ENCODE measurements around the gene AFAP1. TPM values are rescaled to one million over a fixed set of nuclear protein-coding genes. Genes with fewer than 3 reads are reported as not detected.

Gene AFAP1
- total RNA-seq, 1 experiment from 2014 or later = 94.7 TPM

DNA sequence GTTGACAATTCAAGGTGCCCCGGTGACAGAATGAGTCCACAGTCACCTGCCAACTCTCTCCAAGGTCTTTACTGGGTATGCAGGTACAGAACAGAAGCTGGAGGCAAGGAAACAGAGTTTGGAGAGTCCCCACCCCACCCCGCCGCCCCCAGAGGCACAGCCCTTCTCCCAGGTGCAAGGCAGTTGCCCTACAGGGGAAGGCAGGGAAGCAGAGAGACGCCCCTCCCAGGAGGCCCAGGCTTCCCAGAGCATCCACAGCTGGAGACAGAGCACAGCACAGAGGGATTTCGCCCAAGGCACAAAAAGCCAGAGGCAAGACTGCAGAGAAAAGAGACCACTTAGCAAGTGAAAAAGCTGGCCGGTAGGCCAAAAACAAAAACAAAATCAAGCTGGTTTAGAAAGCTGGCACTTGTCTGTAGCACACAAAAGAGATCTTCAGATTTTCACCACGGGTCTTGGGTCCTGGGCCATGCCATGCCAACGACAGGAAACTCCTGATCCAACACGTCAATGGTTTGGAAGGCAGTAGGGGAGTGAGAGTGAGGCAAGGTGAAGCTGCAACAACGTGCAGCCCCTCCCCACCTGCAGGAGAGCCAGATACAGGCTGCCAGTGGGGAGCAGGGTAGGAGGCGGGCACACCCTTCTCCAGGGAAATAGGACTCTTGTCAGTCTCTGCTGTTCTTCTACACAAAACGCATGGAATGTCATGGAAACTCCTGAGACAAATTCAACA lies 113.3 kb downstream of the AFAP1 start:
- no peak for ATAC-seq
- in situ Hi-C loops (cut with HindIII; ENCODE audit: low pct_unique_long_range_greater_than_20kb, low sequenced_read_pairs) = no loop called here
- Histone ChIP-seq H3K9me3 (ENCODE audit: control insufficient read depth, insufficient read depth, low read depth, low read length) (no peaks in the 10 kb centered on the region), H3K36me3 (ENCODE audit: control insufficient read depth, insufficient read depth, low read length) (peaks cover 33% of the 10 kb centered on the region), H3K27ac (ENCODE audit: low read length) (no peak overlapping the region), H3K4me1 (ENCODE audit: control insufficient read depth, insufficient read depth, low read length) (peaks cover 12% of the 10 kb centered on the region), H3K4me3 (ENCODE audit: low read depth in 2 of 2, low read length in 2 of 2) (no peak overlapping the region), H3K27me3 (ENCODE audit: control insufficient read depth, insufficient read depth, low read length) (no peaks in the 10 kb centered on the region)
- POLR2A ChIA-PET = no interaction called here
- intact Hi-C loops (cut with micrococcal nuclease; ENCODE audit: unreplicated experiment) = no loop called here
- TF ChIP-seq POLR2AphosphoS5 (IDR thresholded peaks at IDR 0.05; ENCODE audit: low read depth, low read length) (no peak), TCF7L2 (IDR thresholded peaks at IDR 0.05; ENCODE audit: low read depth, low read length) (no peak), SIN3A (IDR thresholded peaks at IDR 0.05; ENCODE audit: borderline replicate concordance, insufficient read depth, low read depth, low read length) (no peak)
- TF ChIP-seq, protein P1, sequence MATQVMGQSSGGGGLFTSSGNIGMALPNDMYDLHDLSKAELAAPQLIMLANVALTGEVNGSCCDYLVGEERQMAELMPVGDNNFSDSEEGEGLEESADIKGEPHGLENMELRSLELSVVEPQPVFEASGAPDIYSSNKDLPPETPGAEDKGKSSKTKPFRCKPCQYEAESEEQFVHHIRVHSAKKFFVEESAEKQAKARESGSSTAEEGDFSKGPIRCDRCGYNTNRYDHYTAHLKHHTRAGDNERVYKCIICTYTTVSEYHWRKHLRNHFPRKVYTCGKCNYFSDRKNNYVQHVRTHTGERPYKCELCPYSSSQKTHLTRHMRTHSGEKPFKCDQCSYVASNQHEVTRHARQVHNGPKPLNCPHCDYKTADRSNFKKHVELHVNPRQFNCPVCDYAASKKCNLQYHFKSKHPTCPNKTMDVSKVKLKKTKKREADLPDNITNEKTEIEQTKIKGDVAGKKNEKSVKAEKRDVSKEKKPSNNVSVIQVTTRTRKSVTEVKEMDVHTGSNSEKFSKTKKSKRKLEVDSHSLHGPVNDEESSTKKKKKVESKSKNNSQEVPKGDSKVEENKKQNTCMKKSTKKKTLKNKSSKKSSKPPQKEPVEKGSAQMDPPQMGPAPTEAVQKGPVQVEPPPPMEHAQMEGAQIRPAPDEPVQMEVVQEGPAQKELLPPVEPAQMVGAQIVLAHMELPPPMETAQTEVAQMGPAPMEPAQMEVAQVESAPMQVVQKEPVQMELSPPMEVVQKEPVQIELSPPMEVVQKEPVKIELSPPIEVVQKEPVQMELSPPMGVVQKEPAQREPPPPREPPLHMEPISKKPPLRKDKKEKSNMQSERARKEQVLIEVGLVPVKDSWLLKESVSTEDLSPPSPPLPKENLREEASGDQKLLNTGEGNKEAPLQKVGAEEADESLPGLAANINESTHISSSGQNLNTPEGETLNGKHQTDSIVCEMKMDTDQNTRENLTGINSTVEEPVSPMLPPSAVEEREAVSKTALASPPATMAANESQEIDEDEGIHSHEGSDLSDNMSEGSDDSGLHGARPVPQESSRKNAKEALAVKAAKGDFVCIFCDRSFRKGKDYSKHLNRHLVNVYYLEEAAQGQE (IDR thresholded peaks at IDR 0.05; ENCODE audit: insufficient read depth in 1 of 2, low read depth in 2 of 2, low read length in 1 of 2) = no peak
- TF ChIP-seq, protein P2, sequence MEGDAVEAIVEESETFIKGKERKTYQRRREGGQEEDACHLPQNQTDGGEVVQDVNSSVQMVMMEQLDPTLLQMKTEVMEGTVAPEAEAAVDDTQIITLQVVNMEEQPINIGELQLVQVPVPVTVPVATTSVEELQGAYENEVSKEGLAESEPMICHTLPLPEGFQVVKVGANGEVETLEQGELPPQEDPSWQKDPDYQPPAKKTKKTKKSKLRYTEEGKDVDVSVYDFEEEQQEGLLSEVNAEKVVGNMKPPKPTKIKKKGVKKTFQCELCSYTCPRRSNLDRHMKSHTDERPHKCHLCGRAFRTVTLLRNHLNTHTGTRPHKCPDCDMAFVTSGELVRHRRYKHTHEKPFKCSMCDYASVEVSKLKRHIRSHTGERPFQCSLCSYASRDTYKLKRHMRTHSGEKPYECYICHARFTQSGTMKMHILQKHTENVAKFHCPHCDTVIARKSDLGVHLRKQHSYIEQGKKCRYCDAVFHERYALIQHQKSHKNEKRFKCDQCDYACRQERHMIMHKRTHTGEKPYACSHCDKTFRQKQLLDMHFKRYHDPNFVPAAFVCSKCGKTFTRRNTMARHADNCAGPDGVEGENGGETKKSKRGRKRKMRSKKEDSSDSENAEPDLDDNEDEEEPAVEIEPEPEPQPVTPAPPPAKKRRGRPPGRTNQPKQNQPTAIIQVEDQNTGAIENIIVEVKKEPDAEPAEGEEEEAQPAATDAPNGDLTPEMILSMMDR (IDR thresholded peaks at IDR 0.05) = no peak
- DNase-seq (ENCODE audit: low read depth, low spot score) = no peak
- CTCF ChIA-PET = no interaction called here
- BruUV-seq (replicated peaks) = no TSS peak

DNA sequence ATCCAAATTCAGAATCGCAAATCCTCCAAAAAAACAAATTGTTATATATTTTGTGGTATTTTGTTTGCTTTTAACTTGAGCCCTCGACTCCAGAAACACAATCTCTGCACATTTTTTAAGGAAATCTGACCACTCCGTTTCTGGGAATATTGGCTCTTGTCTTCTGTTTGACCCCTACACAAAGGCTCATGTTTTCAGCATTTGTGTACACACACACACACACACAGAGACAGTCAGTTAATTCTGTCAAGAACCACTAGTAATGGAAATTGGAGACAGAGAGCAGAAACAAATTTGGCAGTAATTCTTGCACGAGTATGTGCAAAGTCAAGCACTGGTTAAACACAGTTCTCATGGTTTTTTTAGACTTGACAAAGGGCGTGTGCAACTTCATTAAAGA lies 115.4 kb downstream of the AFAP1 start:
- ChIA-PET CTCF (no interaction called here), POLR2A (no interaction called here)
- BruUV-seq (replicated peaks) = TSS peak; percentile 9
- H3K36me3 ChIP-seq (ENCODE audit: control insufficient read depth, insufficient read depth, low read length) = peaks cover 24% of the 10 kb centered on the region
- no peaks in the 10 kb centered on the region for H3K27me3 ChIP-seq (ENCODE audit: control insufficient read depth, insufficient read depth, low read length)
- H3K27ac ChIP-seq (ENCODE audit: low read length) = no peak overlapping the region
- intact Hi-C loops (cut with micrococcal nuclease; ENCODE audit: unreplicated experiment) (no loop called here), in situ Hi-C loops (cut with HindIII; ENCODE audit: low pct_unique_long_range_greater_than_20kb, low sequenced_read_pairs) (no loop called here)
- no peak for DNase-seq (ENCODE audit: low read depth, low spot score)
- H3K4me1 ChIP-seq (ENCODE audit: control insufficient read depth, insufficient read depth, low read length) = peaks cover 11% of the 10 kb centered on the region
- no peak overlapping the region for H3K4me3 ChIP-seq (ENCODE audit: low read depth in 2 of 2, low read length in 2 of 2)
- ATAC-seq = no peak
- TF ChIP-seq, protein P1 (IDR thresholded peaks at IDR 0.05; ENCODE audit: insufficient read depth in 1 of 2, low read depth in 2 of 2, low read length in 1 of 2) = no peak
- TF ChIP-seq POLR2AphosphoS5 (IDR thresholded peaks at IDR 0.05; ENCODE audit: low read depth, low read length) = no peak
- no peak for TF ChIP-seq SIN3A (IDR thresholded peaks at IDR 0.05; ENCODE audit: borderline replicate concordance, insufficient read depth, low read depth, low read length)
- no peak for TF ChIP-seq TCF7L2 (IDR thresholded peaks at IDR 0.05; ENCODE audit: low read depth, low read length)
- TF ChIP-seq, protein P2 (IDR thresholded peaks at IDR 0.05) = no peak
- no peaks in the 10 kb centered on the region for H3K9me3 ChIP-seq (ENCODE audit: control insufficient read depth, insufficient read depth, low read depth, low read length)
